Inflammatory macrophage treated with lipopolysaccharide for 4 hours (primary cell): Measurements from ENCODE around the gene KLF6.
"Not testable (repeated sequence)": the region's sequence is repeated elsewhere in the genome, so short reads cannot be mapped to it uniquely, and the experiment has no call there.

ENCODE experiments used
- DNase-seq: peaks from one replicate; pipeline ENCODE4 v3.0.0-alpha.2; 2020

The KLF6 gene

GRCh38 chr10:3755440-3756359 lies 29.3 kb downstream of the KLF6 start:
- DNase-seq, result no peak

GRCh38 chr10:3754727-3755439 lies 30.1 kb downstream of the KLF6 start:
- DNase-seq, result peak; percentile 52

- DNase-seq, result no peak
Measured at GRCh38 chr10:3750854-3751253, 34.2 kb downstream of the KLF6 start.

- peak; percentile 64 for DNase-seq
Measured at GRCh38 chr10:3750006-3750816, 34.8 kb downstream of the KLF6 start.

GRCh38 chr10:3749600-3749999 lies 35.4 kb downstream of the KLF6 start:
- peak; percentile 85 for DNase-seq

- DNase-seq, result no peak
Measured at GRCh38 chr10:3749011-3749410, 36.0 kb downstream of the KLF6 start.

- DNase-seq, result no peak
Measured at GRCh38 chr10:3748484-3748883, 36.5 kb downstream of the KLF6 start.

- no peak for DNase-seq
Measured at GRCh38 chr10:3747984-3748383, 37.0 kb downstream of the KLF6 start.

GRCh38 chr10:3747248-3747960 lies 37.6 kb downstream of the KLF6 start:
- no peak for DNase-seq

GRCh38 chr10:3746634-3747033 lies 38.4 kb downstream of the KLF6 start:
- no peak for DNase-seq

- DNase-seq, result no peak
Measured at GRCh38 chr10:3745521-3745920, 39.5 kb downstream of the KLF6 start.

GRCh38 chr10:3741688-3742461 lies 43.1 kb downstream of the KLF6 start:
- DNase-seq, result peak; percentile 28

- DNase-seq, result peak; percentile 91
Measured at GRCh38 chr10:3740157-3740871, 44.7 kb downstream of the KLF6 start.

- DNase-seq, result no peak
Measured at GRCh38 chr10:3738855-3739350, 46.1 kb downstream of the KLF6 start.

GRCh38 chr10:3737864-3738263 lies 47.1 kb downstream of the KLF6 start:
- no peak for DNase-seq

GRCh38 chr10:3735175-3735574 lies 49.8 kb downstream of the KLF6 start:
- no peak for DNase-seq

- no peak for DNase-seq
Measured at GRCh38 chr10:3734111-3734510, 50.9 kb downstream of the KLF6 start.

GRCh38 chr10:3732183-3732582 lies 52.8 kb downstream of the KLF6 start:
- not testable (repeated sequence) for DNase-seq

- peak; percentile 57 for DNase-seq
Measured at GRCh38 chr10:3729397-3729976, 55.5 kb downstream of the KLF6 start.

GRCh38 chr10:3728563-3728962 lies 56.4 kb downstream of the KLF6 start:
- DNase-seq, result no peak
